K562 (cell line): ENCODE data around the gene CD68. TPM values are rescaled to one million over a fixed set of nuclear protein-coding genes. Genes with fewer than 3 reads are reported as not detected.

Experiments used
- BRF1 ChIP-seq: IDR thresholded peaks from 3 replicates; pipeline ENCODE4 v1.6.1; 2011; ENCODE audit warnings: borderline replicate concordance, mild to moderate bottlenecking; ENCODE audit not compliant: insufficient read length; ENCODE audit errors: extremely low read depth
- KLF10 ChIP-seq: fragments of 250-450 bp; sonication (Bioruptor Pico); IDR thresholded peaks from 2 replicates; pipeline ENCODE4 v1.6.1; 2021; ENCODE audit warnings: matching md5 sums
- MBD2 ChIP-seq: sonication (generic); IDR thresholded peaks from 2 replicates; pipeline ENCODE4 v1.6.1; 2016; ENCODE audit warnings: low read depth, borderline replicate concordance
- NFATC3 ChIP-seq: fragments of 450-650 bp; IDR thresholded peaks from 2 replicates; pipeline ENCODE4 v1.6.1; 2017; ENCODE audit warnings: mild to moderate bottlenecking
- POU5F1 ChIP-seq: fragments of 150-350 bp; IDR thresholded peaks from 2 replicates; pipeline ENCODE4 v1.6.1; 2014; ENCODE audit warnings: borderline replicate concordance, low read length, low read depth, mild to moderate bottlenecking; ENCODE audit not compliant: partially characterized antibody
- PYGO2 ChIP-seq: fragments of 450-650 bp; IDR thresholded peaks from 2 replicates; pipeline ENCODE4 v1.6.1; 2016; ENCODE audit warnings: mild to moderate bottlenecking, missing genetic modification characterization, moderate library complexity, missing compliant biosample characterization
- SIN3B ChIP-seq: fragments of 450-650 bp; IDR thresholded peaks from 2 replicates; pipeline ENCODE4 v1.6.1; 2017; ENCODE audit warnings: low read depth, mild to moderate bottlenecking, moderate library complexity
- SOX6 ChIP-seq: fragments of 450-650 bp; IDR thresholded peaks from 2 replicates; pipeline ENCODE4 v1.6.1; 2014; ENCODE audit warnings: mild to moderate bottlenecking
- SRSF9 ChIP-seq: fragments of 200-400 bp; formaldehyde crosslinking; IDR thresholded peaks from 2 replicates; pipeline ENCODE4 v1.6.1; 2017; ENCODE audit warnings: low read depth, low read length, borderline replicate concordance
- TAF9B ChIP-seq: fragments of 450-650 bp; IDR thresholded peaks from 2 replicates; pipeline ENCODE4 v1.6.1; 2018; ENCODE audit warnings: mild to moderate bottlenecking; ENCODE audit not compliant: partially characterized antibody
- TBP ChIP-seq: optimal IDR thresholded peaks from 2 replicates; pipeline ENCODE3; 2011; ENCODE audit warnings: low read depth, low read length, improper control_type of control experiment
- XRCC4 ChIP-seq: IDR thresholded peaks from one replicate; pipeline ENCODE4 v1.6.1; 2011; ENCODE audit not compliant: insufficient read depth, insufficient read length; ENCODE audit errors: extremely low read depth
- ZC3H11A ChIP-seq: IDR thresholded peaks from 2 replicates; pipeline ENCODE4 v1.6.1; 2012; ENCODE audit warnings: low read depth, low read length, improper control_type of control experiment
- ZNF436 ChIP-seq: fragments of 250-450, 450-650 bp; sonication (Bioruptor Pico); formaldehyde crosslinking; IDR thresholded peaks from 2 replicates; pipeline ENCODE4 v1.7.0; 2020; ENCODE audit warnings: mild to moderate bottlenecking
- ZNF589 ChIP-seq: fragments of 200-800 bp; sonication (Bioruptor generic); IDR thresholded peaks from 2 replicates; pipeline ENCODE4 v1.6.1; 2016; ENCODE audit warnings: low read depth, missing genetic modification characterization, missing compliant biosample characterization
- ZNF668 ChIP-seq: fragments of 250-450 bp; sonication (Bioruptor Pico); IDR thresholded peaks from 2 replicates; pipeline ENCODE4 v1.8.0; 2022; ENCODE audit warnings: mild to moderate bottlenecking, inconsistent platforms
- polyA plus RNA-seq, 8 experiments: library from polyadenylated mRNA; depleted of rRNA in 4 of 8; stranded (reverse) in 5 of 8; unstranded in 3 of 8; fragments of >200 nt; fragmentation: Nextera tagmentation in 2 of 8; fragmentation: Illumina TruSeq in 1 of 8; extraction: Ambion mirVana in 2 of 8; extraction: Trizol in 1 of 8; gene quantifications; 2 replicates each; pipeline versions ENCODE4 v1.2.1 to v1.2.3, GENCODE V29; 2011 to 2014; ENCODE audit warnings: inconsistent platforms in 1 of 8, missing spikeins in 1 of 8
- total RNA-seq, 7 experiments: library from RNA; depleted of rRNA in 6 of 7; stranded (reverse); fragments of >200 nt in 6 of 7; fragmentation: Illumina TruSeq in 2 of 7; extraction: Trizol in 2 of 7; gene quantifications; 2 replicates each; pipeline versions ENCODE4 v1.2.1 to v1.2.3, GENCODE V29; 2011 to 2021; ENCODE audit warnings: low replicate concordance in 1 of 7
- TF ChIP-seq, protein P1 (sequence below): fragments of 200-800 bp; sonication (Bioruptor generic); IDR thresholded peaks from 2 replicates; pipeline ENCODE4 v1.6.1; 2017; ENCODE audit warnings: missing genetic modification characterization, missing compliant biosample characterization
- TF ChIP-seq, protein P2 (sequence below): sonication (generic); formaldehyde crosslinking; IDR thresholded peaks from 2 replicates; pipeline ENCODE4 v1.8.0; 2023; ENCODE audit warnings: mild to moderate bottlenecking, missing genetic modification reagents
- TF ChIP-seq, protein P3 (sequence below): sonication (generic); formaldehyde crosslinking; IDR thresholded peaks from 2 replicates; pipeline ENCODE4 v1.8.0; 2022; ENCODE audit warnings: missing genetic modification reagents, mild to moderate bottlenecking, borderline replicate concordance
- TF ChIP-seq, protein P4 (sequence below): fragments of 450-650 bp; IDR thresholded peaks from 2 replicates; pipeline ENCODE4 v1.7.0; 2016; ENCODE audit warnings: borderline replicate concordance

Gene CD68
- total and polyA plus RNA-seq, 9 of the 15 experiments (the other 6 are each of a cell fraction or from before 2014, with no cell fraction given) = 28.2 to 89.8 (median 37.7) TPM

DNA sequence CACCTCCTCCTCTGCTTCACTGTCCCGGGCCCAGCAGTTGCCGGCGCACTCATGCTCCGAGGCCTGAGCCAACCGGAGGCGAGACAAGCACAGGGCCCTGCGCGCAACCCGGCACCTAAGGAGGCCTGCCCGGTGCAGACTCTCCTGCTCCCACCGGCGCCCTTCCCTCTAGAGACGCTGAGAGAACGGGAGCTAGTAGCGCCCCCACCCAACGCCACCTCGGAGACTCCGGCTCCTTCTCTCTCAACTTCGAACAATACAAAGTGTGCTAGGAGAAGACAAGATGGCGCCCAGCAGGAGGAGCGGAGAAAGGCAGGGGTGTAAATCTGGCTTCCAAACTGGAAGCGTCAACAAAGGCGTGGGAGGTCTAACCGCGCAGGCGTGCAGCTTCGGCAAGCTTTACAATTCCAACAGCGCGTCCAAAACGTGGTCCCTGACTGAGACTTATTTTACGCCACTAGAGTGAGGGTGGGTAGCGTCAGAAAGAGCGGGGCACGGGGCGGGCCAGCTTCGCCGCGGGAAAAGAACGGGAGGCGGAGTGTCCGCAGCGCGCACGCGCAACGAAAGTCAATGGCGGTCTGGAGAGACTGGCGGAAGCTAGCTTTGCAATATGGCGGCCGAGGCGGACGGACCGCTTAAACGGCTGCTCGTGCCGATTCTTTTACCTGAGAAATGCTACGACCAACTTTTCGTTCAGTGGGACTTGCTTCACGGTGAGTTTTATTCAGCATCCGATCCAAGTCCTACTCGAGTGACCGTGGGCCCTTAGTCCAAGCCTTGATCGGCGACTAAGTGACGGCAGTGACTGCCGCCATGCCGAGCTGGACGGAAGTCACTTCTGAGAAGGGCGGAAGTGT lies 4.0 kb downstream of the CD68 start, which contains the start of gene MPDU1 (continued):
- TF ChIP-seq TAF9B (peak; percentile 98), TBP (no peak), BRF1 (no peak), MBD2 (no peak), SIN3B (peak; percentile 91), SRSF9 (no peak), ZC3H11A (no peak), ZNF436 (CRISPR knock-in tag) (no peak), POU5F1 (no peak), SOX6 (peak; percentile 34; the same call in 1 of the 2 replicates), NFATC3 (no peak), KLF10 (CRISPR knock-in tag) (no peak), ZNF589 (CRISPR knock-in tag) (peak; percentile 83; the same call in 1 of the 2 replicates), XRCC4 (no peak), ZNF668 (CRISPR knock-in tag) (no peak), PYGO2 (tag) (no peak)
- TF ChIP-seq, protein P1, sequence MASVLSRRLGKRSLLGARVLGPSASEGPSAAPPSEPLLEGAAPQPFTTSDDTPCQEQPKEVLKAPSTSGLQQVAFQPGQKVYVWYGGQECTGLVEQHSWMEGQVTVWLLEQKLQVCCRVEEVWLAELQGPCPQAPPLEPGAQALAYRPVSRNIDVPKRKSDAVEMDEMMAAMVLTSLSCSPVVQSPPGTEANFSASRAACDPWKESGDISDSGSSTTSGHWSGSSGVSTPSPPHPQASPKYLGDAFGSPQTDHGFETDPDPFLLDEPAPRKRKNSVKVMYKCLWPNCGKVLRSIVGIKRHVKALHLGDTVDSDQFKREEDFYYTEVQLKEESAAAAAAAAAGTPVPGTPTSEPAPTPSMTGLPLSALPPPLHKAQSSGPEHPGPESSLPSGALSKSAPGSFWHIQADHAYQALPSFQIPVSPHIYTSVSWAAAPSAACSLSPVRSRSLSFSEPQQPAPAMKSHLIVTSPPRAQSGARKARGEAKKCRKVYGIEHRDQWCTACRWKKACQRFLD = peak; percentile 95
- TF ChIP-seq, protein P2, sequence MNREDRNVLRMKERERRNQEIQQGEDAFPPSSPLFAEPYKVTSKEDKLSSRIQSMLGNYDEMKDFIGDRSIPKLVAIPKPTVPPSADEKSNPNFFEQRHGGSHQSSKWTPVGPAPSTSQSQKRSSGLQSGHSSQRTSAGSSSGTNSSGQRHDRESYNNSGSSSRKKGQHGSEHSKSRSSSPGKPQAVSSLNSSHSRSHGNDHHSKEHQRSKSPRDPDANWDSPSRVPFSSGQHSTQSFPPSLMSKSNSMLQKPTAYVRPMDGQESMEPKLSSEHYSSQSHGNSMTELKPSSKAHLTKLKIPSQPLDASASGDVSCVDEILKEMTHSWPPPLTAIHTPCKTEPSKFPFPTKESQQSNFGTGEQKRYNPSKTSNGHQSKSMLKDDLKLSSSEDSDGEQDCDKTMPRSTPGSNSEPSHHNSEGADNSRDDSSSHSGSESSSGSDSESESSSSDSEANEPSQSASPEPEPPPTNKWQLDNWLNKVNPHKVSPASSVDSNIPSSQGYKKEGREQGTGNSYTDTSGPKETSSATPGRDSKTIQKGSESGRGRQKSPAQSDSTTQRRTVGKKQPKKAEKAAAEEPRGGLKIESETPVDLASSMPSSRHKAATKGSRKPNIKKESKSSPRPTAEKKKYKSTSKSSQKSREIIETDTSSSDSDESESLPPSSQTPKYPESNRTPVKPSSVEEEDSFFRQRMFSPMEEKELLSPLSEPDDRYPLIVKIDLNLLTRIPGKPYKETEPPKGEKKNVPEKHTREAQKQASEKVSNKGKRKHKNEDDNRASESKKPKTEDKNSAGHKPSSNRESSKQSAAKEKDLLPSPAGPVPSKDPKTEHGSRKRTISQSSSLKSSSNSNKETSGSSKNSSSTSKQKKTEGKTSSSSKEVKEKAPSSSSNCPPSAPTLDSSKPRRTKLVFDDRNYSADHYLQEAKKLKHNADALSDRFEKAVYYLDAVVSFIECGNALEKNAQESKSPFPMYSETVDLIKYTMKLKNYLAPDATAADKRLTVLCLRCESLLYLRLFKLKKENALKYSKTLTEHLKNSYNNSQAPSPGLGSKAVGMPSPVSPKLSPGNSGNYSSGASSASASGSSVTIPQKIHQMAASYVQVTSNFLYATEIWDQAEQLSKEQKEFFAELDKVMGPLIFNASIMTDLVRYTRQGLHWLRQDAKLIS (CRISPR knock-in tag) = peak; percentile 59; the same call in 1 of the 2 replicates
- TF ChIP-seq, protein P3, sequence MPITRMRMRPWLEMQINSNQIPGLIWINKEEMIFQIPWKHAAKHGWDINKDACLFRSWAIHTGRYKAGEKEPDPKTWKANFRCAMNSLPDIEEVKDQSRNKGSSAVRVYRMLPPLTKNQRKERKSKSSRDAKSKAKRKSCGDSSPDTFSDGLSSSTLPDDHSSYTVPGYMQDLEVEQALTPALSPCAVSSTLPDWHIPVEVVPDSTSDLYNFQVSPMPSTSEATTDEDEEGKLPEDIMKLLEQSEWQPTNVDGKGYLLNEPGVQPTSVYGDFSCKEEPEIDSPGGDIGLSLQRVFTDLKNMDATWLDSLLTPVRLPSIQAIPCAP (CRISPR knock-in tag) = no peak
- TF ChIP-seq, protein P4, sequence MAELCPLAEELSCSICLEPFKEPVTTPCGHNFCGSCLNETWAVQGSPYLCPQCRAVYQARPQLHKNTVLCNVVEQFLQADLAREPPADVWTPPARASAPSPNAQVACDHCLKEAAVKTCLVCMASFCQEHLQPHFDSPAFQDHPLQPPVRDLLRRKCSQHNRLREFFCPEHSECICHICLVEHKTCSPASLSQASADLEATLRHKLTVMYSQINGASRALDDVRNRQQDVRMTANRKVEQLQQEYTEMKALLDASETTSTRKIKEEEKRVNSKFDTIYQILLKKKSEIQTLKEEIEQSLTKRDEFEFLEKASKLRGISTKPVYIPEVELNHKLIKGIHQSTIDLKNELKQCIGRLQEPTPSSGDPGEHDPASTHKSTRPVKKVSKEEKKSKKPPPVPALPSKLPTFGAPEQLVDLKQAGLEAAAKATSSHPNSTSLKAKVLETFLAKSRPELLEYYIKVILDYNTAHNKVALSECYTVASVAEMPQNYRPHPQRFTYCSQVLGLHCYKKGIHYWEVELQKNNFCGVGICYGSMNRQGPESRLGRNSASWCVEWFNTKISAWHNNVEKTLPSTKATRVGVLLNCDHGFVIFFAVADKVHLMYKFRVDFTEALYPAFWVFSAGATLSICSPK = no peak
